IPS DF 6.9 (cell line): ENCODE data around the gene MBD1.
"Not testable (repeated sequence)": the region's sequence is repeated elsewhere in the genome, so short reads cannot be mapped to it uniquely, and the experiment has no call there.

ENCODE experiments used
- DNase-seq: peaks from one replicate; pipeline ENCODE4 v3.0.0-alpha.2; 2013; ENCODE audit warnings: low read depth, low spot score
- H3K27ac ChIP-seq: one replicate; pipeline ENCODE4 v1.5.1; 2013; ENCODE audit warnings: low read length, control low read depth
- H3K27me3 ChIP-seq: 2 replicates; pipeline ENCODE4 v1.6.1; 2013; ENCODE audit warnings: mild to moderate bottlenecking, low read length; ENCODE audit not compliant: control insufficient read depth, insufficient read depth
- H3K36me3 ChIP-seq: 2 replicates; pipeline ENCODE4 v1.6.1; 2013; ENCODE audit warnings: low read length; ENCODE audit not compliant: control insufficient read depth, insufficient read depth
- H3K4me1 ChIP-seq: 2 replicates; pipeline ENCODE4 v1.6.1; 2013; ENCODE audit warnings: low read length; ENCODE audit not compliant: control insufficient read depth, insufficient read depth
- H3K4me3 ChIP-seq: 2 replicates; pipeline ENCODE4 v1.5.1; 2013; ENCODE audit warnings: mild to moderate bottlenecking, low read length
- H3K9me3 ChIP-seq: 2 replicates; pipeline ENCODE4 v1.6.1; 2013; ENCODE audit warnings: low read length, inconsistent platforms; ENCODE audit not compliant: control insufficient read depth, insufficient read depth
- WGBS: extraction: QIAGEN DNeasy Blood & Tissue Kit; methylation state at CpG from one replicate; pipeline ENCODE4 v1.1.7; 2013; ENCODE audit warnings: mixed read lengths, missing lambda C conversion rate; ENCODE audit not compliant: insufficient read length, insufficient coverage; 5-methylcytosine and 5-hydroxymethylcytosine counted together

The MBD1 gene

GRCh38 chr18:50232419-50232818 is 48.9 kb downstream of the MBD1 start:
- H3K4me3 ChIP-seq, result no peak overlapping the region
- WGBS, result no CpG with 5 or more reads among the region's 2 CpGs
- no peak overlapping the region for H3K27ac ChIP-seq
- no peaks in the 10 kb centered on the region for H3K27me3 ChIP-seq
- DNase-seq, result no peak
- H3K4me1 ChIP-seq, result 0 out of 2 replicates have a peak, but pooled peaks cover 1% of the 10 kb centered on the region
- no peaks in the 10 kb centered on the region for H3K36me3 ChIP-seq
- no peaks in the 10 kb centered on the region for H3K9me3 ChIP-seq

GRCh38 chr18:50231621-50232020 is 49.7 kb downstream of the MBD1 start:
- DNase-seq, result no peak
- Histone ChIP-seq H3K27me3 (no peaks in the 10 kb centered on the region), H3K4me3 (no peak overlapping the region), H3K4me1 (0 out of 2 replicates have a peak, but pooled peaks cover 1% of the 10 kb centered on the region), H3K9me3 (no peaks in the 10 kb centered on the region), H3K36me3 (no peaks in the 10 kb centered on the region), H3K27ac (no peak overlapping the region)
- WGBS, result no CpG with 5 or more reads among the region's 4 CpGs

- H3K27ac ChIP-seq, H3K9me3 ChIP-seq, H3K27me3 ChIP-seq, H3K36me3 ChIP-seq, H3K4me3 ChIP-seq, H3K4me1 ChIP-seq, DNase-seq: not testable (repeated sequence)
- no CpG with 5 or more reads among the region's 4 CpGs for WGBS
Measured at GRCh38 chr18:50220249-50220648, 61.1 kb downstream of the MBD1 start.
